GM12874 (cell line): ENCODE results near the gene PSMC4.

ENCODE experiments used
- CTCF ChIP-seq: IDR thresholded peaks from 2 replicates; pipeline ENCODE4 v1.5.1; 2011; ENCODE audit warnings: low read depth, mild to moderate bottlenecking, control low read depth, low read length, moderate library complexity; ENCODE audit not compliant: insufficient read depth

The PSMC4 gene

GRCh38 chr19:39970675-39971379, at the start of gene PSMC4:
PSMC4 (plus strand) TSS chr19:39971165; CDS start chr19:39971203, 38 bp downstream.
- peak; percentile 88 for TF ChIP-seq CTCF

GRCh38 chr19:39923862-39924261, 47.1 kb upstream of the PSMC4 start:
- no peak for TF ChIP-seq CTCF

- no peak for TF ChIP-seq CTCF
These were observed 46.6 kb upstream of the PSMC4 start for GRCh38 chr19:39924389-39924788.

- TF ChIP-seq CTCF: no peak
These were observed 46.0 kb upstream of the PSMC4 start for GRCh38 chr19:39924952-39925351.

- TF ChIP-seq CTCF: no peak
These were observed 44.7 kb upstream of the PSMC4 start for GRCh38 chr19:39926170-39926760.

- no peak for TF ChIP-seq CTCF
These were observed 43.9 kb upstream of the PSMC4 start for GRCh38 chr19:39927076-39927475.

GRCh38 chr19:39927524-39928356, 43.2 kb upstream of the PSMC4 start:
- TF ChIP-seq CTCF: no peak
